ENCODE data around the gene EIF2S3. TPM values are rescaled to one million over a fixed set of nuclear protein-coding genes. Genes with fewer than 3 reads are reported as not detected.

The EIF2S3 gene
- total RNA-seq, 1 experiment from 2014 or later, result 201 TPM

DNA sequence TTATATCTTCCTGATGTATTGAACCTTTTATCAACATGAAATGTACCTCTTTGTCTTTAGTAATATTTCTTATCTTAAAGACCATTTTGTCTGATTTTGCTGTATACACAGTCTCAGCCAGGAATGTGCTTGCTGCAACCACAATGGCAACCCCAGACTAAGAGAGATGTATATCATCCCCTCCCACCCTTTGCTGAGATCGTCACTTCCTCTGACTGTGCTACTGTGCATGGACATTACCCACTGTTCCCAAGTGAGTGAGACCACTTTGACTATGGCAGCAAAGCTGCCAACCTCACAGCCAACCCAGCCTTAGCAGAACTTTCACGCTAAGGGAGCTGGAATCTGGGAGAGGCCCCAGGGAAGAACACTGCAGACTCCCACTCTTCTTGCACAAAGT, 46.0 kb downstream of the EIF2S3 start:
- no peaks in the 10 kb centered on the region for H3F3A ChIP-seq (ENCODE audit: low read length, unreplicated experiment)
- no peak overlapping the region for H2AFZ ChIP-seq (ENCODE audit: low read length)
- no peaks in the 10 kb centered on the region for H4K20me1 ChIP-seq (ENCODE audit: low read length)
- no peak overlapping the region for H3K27ac ChIP-seq (ENCODE audit: low read length)
- no peak overlapping the region for H3K4me3 ChIP-seq (ENCODE audit: low read length)
- no peaks in the 10 kb centered on the region for H3K9me3 ChIP-seq (ENCODE audit: low read length)
- no peaks in the 10 kb centered on the region for H3K9me2 ChIP-seq (replicated peaks; ENCODE audit: low read length)
- H3K79me2 ChIP-seq (ENCODE audit: low read length), result no peaks in the 10 kb centered on the region
- no TSS peak for BruUV-seq (replicated peaks)
- H3K27me3 ChIP-seq (ENCODE audit: low read length), result no peaks in the 10 kb centered on the region
- no peak overlapping the region for H3K9ac ChIP-seq (ENCODE audit: low read length)
- no peaks in the 10 kb centered on the region for H3K36me3 ChIP-seq (ENCODE audit: low read depth, low read length)
- CTCF ChIA-PET, result no interaction called here
- TF ChIP-seq EZH2phosphoT487 (IDR thresholded peaks at IDR 0.05; ENCODE audit: borderline replicate concordance, low read length) (no peak), EZH2 (IDR thresholded peaks at IDR 0.05; ENCODE audit: low read length, unreplicated experiment) (no peak), CTCF (conservative IDR thresholded peaks at IDR 0.05; ENCODE audit: low read depth, low read length) (no peak)
- POLR2A ChIA-PET (ENCODE audit: unreplicated experiment), result no interaction called here
- DNase-seq (no peak), ATAC-seq (no peak)
- H3K4me2 ChIP-seq (ENCODE audit: low read length), result no peak overlapping the region
- intact Hi-C loops (cut with micrococcal nuclease), result no loop called here
- peaks cover 11% of the 10 kb centered on the region for H3K4me1 ChIP-seq (ENCODE audit: insufficient read depth, low read length)

DNA sequence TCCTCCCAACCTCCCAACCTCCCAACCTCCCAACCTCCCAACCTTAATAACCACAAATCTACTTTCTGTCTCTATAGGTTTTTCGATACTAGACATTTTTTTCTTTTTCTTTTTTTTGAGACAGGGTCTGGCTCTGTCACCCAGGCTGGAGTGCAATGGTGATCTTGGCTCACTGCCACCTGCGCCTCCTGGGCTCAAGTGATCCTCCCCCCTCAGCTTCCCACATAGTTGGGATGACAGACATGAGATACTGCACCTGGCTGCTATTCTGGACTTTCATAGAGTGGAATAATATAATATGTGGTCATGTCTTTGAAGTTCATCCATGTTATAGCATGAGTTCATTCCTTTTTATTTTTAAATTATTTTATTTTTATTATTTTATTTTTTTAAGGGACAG, 55.3 kb downstream of the EIF2S3 start:
- no peak overlapping the region for H3K9ac ChIP-seq (ENCODE audit: low read length)
- BruUV-seq (replicated peaks), result no TSS peak
- H3K4me2 ChIP-seq (ENCODE audit: low read length), result no peak overlapping the region
- H3K36me3 ChIP-seq (ENCODE audit: low read depth, low read length), result no peaks in the 10 kb centered on the region
- H3K4me1 ChIP-seq (ENCODE audit: insufficient read depth, low read length), result no peaks in the 10 kb centered on the region
- no peaks in the 10 kb centered on the region for H3F3A ChIP-seq (ENCODE audit: low read length, unreplicated experiment)
- no peak overlapping the region for H2AFZ ChIP-seq (ENCODE audit: low read length)
- POLR2A ChIA-PET (ENCODE audit: unreplicated experiment), result no interaction called here
- H3K9me2 ChIP-seq (replicated peaks; ENCODE audit: low read length), result no peaks in the 10 kb centered on the region
- H3K4me3 ChIP-seq (ENCODE audit: low read length), result no peak overlapping the region
- CTCF ChIA-PET, result no interaction called here
- no peak for TF ChIP-seq CTCF (conservative IDR thresholded peaks at IDR 0.05; ENCODE audit: low read depth, low read length)
- TF ChIP-seq EZH2 (IDR thresholded peaks at IDR 0.05; ENCODE audit: low read length, unreplicated experiment), result no peak
- no peak for TF ChIP-seq EZH2phosphoT487 (IDR thresholded peaks at IDR 0.05; ENCODE audit: borderline replicate concordance, low read length)
- H3K79me2 ChIP-seq (ENCODE audit: low read length), result no peaks in the 10 kb centered on the region
- H3K27ac ChIP-seq (ENCODE audit: low read length), result no peak overlapping the region
- ATAC-seq, result no peak
- no peaks in the 10 kb centered on the region for H3K27me3 ChIP-seq (ENCODE audit: low read length)
- no peak for DNase-seq
- intact Hi-C loops (cut with micrococcal nuclease), result no loop called here
- H3K9me3 ChIP-seq (ENCODE audit: low read length), result no peaks in the 10 kb centered on the region
- H4K20me1 ChIP-seq (ENCODE audit: low read length), result no peaks in the 10 kb centered on the region

DNA sequence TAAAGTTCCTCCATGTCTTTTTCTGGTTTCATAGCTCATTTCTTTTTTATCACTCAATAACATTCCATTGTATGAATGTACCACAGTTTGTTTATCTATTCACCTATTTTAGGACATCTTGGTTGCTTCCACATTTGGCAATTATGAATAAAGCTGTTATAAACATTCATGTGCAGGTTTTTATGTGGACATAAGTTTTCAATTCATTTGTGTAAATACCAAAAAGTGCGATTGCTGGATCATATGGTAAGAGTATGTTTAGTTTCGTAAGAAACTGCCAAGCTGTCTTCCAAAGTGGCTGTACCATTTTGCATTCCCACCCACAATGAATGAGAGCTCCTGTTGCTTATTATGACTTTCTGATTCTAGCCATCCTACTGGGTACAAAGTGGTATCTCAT, 58.4 kb downstream of the EIF2S3 start:
- Histone ChIP-seq H2AFZ (ENCODE audit: low read length) (no peak overlapping the region), H3K36me3 (ENCODE audit: low read depth, low read length) (no peaks in the 10 kb centered on the region), H3K9me2 (replicated peaks; ENCODE audit: low read length) (no peaks in the 10 kb centered on the region), H3K4me1 (ENCODE audit: insufficient read depth, low read length) (peaks cover 11% of the 10 kb centered on the region; the same call in 1 of the 2 replicates), H3K4me3 (ENCODE audit: low read length) (no peak overlapping the region), H3K27ac (ENCODE audit: low read length) (no peak overlapping the region), H3K27me3 (ENCODE audit: low read length) (no peaks in the 10 kb centered on the region), H3K4me2 (ENCODE audit: low read length) (no peak overlapping the region), H3K9me3 (ENCODE audit: low read length) (no peaks in the 10 kb centered on the region), H3F3A (ENCODE audit: low read length, unreplicated experiment) (no peaks in the 10 kb centered on the region), H3K9ac (ENCODE audit: low read length) (no peak overlapping the region), H3K79me2 (ENCODE audit: low read length) (no peaks in the 10 kb centered on the region), H4K20me1 (ENCODE audit: low read length) (no peaks in the 10 kb centered on the region)
- BruUV-seq (replicated peaks), result no TSS peak
- ChIA-PET CTCF (no interaction called here), POLR2A (ENCODE audit: unreplicated experiment) (interaction anchor here (0.6 kb wide), 1 partner anchor 32 kb away, joined by 5 read pairs; no protein-coding TSS in a partner anchor)
- intact Hi-C loops (cut with micrococcal nuclease), result no loop called here
- peak; percentile 12 for DNase-seq
- peak; percentile 43 for ATAC-seq
- TF ChIP-seq CTCF (conservative IDR thresholded peaks at IDR 0.05; ENCODE audit: low read depth, low read length) (no peak), EZH2 (IDR thresholded peaks at IDR 0.05; ENCODE audit: low read length, unreplicated experiment) (no peak), EZH2phosphoT487 (IDR thresholded peaks at IDR 0.05; ENCODE audit: borderline replicate concordance, low read length) (no peak)

Measured in PC-3 (cell line).